Pancreas (tissue), 10 donors: ENCODE measurements around the gene COL13A1. TPM values are rescaled to one million over a fixed set of nuclear protein-coding genes. Genes with fewer than 3 reads are reported as not detected.

Experiments used
- ATAC-seq, 4 donors: fragments of 200-7000 bp; cut with Tn5 transposase; one replicate each; pipeline versions ENCODE4 v1.8.0 to v1.9.1; 2020; ENCODE audit warnings: mild to moderate bottlenecking in 4 of 4, moderate library complexity in 4 of 4
- DNase-seq, 6 donors: peaks; one replicate each; pipeline ENCODE4 v3.0.0-alpha.2; 2020
- FAIRE-seq: peaks from 2 replicates; lab custom pipeline; 2012; peaks lifted over from hg19 to GRCh38; lab: Jason Lieb, UNC
- H3K27ac ChIP-seq, 4 donors: fragments of 200-600 bp; sonication (generic); 1 replicate in 3 of 4; 2 replicates in 1 of 4; pipeline versions ENCODE4 v1.5.0 to v1.8.0; 2020
- H3K27me3 ChIP-seq, 4 donors: fragments of 200-600 bp; one replicate each; pipeline ENCODE4 v1.8.0; 2021
- H3K36me3 ChIP-seq, 3 donors: fragments of 200-600 bp; sonication (generic) in 1 of 3; one replicate each; pipeline versions ENCODE4 v1.5.0 to v1.8.0; 2020 to 2021
- H3K4me1 ChIP-seq, 3 donors: fragments of 200-600 bp; one replicate each; pipeline ENCODE4 v1.8.0; 2021
- H3K4me3 ChIP-seq, 4 donors: fragments of 200-600 bp; sonication (generic) in 2 of 4; one replicate each; pipeline versions ENCODE4 v1.5.0 to v1.8.0; 2020 to 2021
- H3K9me3 ChIP-seq, 4 donors: fragments of 200-600 bp; one replicate each; pipeline ENCODE4 v1.8.0; 2021
- CTCF ChIP-seq, 4 donors: fragments of 200-600 bp; sonication (generic) in 3 of 4; IDR thresholded peaks; one replicate each; pipeline versions ENCODE4 v1.5.0 to v1.8.0; 2021; ENCODE audit warnings: antibody characterized with exemption in 4 of 4
- WGBS, 2 donors: extraction: QIAGEN DNeasy Blood & Tissue Kit; methylation state at CpG; one replicate each; pipeline ENCODE4 v1.1.7; 2013; 5-methylcytosine and 5-hydroxymethylcytosine counted together
- intact Hi-C, 3 donors: fragments of 100-400 bp; cut with DNase I; formaldehyde crosslinking; loops; one replicate each; pipeline versions ENCODE4 v1.11.1 to v1.14.2; 2022
- polyA plus RNA-seq, 2 donors: library from polyadenylated mRNA; stranded (reverse); fragments of 200-250 nt; gene quantifications; one replicate each; pipeline ENCODE4 v1.2.3, GENCODE V29; 2013
- total RNA-seq, 6 donors: library from RNA; stranded (reverse); fragmentation: NEBNext Ultra II Directional in 4 of 6; extraction: Animal tissue kit (Norgen Biotek cat#: 25700) in 4 of 6; gene quantifications; one replicate each; pipeline versions ENCODE4 v1.2.1 to v1.2.4, GENCODE V29; 2021 to 2023
- donor health status: healthy with polysubstance abuse.
- donor health status: DM: no; HTN: no; CAD: no; lungs with moderate emphysema.
- donor health status: DM: no; HTN: no; CAD: no.
- donor health status: control.
- donor health status: control.
- donor health status: Bipolar disorder and iron deficiency.
- donor health status: DM: yes; HTN: yes; CAD: no.
- donor health status: DM: no; HTN: no; CAD: no.
- donor health status: DM: no; HTN: no; CAD: no.
- donor health status: DM: yes; HTN: yes; CAD: no.

Gene COL13A1
- total and polyA plus RNA-seq, 8 donors, result 0.35 to 11.7 (median 0.92) TPM

- no peaks in the 10 kb centered on the region for H3K27me3 ChIP-seq
- no peak for FAIRE-seq
- no peak for ATAC-seq
- H3K36me3 ChIP-seq, result no peaks in the 10 kb centered on the region
- DNase-seq, result peak in 1 of 6 donors; percentile 10
- no peaks in the 10 kb centered on the region for H3K9me3 ChIP-seq
- TF ChIP-seq CTCF (IDR thresholded peaks at IDR 0.05), result no peak
- H3K4me1 ChIP-seq, result no peaks in the 10 kb centered on the region
- 71 to 84% methylated on average over 9 of the region's 9 CpGs for WGBS, 2 donors
- no peak overlapping the region for H3K4me3 ChIP-seq
- intact Hi-C loops, result no loop called here
- H3K27ac ChIP-seq, result no peak overlapping the region
Observed at GRCh38 chr10:69871074-69871473, 69.4 kb downstream of the COL13A1 start.

- DNase-seq (no peak), ATAC-seq (no peak), FAIRE-seq (no peak)
- Histone ChIP-seq H3K27me3 (no peaks in the 10 kb centered on the region), H3K4me3 (no peak overlapping the region), H3K36me3 (no peaks in the 10 kb centered on the region), H3K4me1 (no peaks in the 10 kb centered on the region), H3K9me3 (no peaks in the 10 kb centered on the region), H3K27ac (no peak overlapping the region)
- intact Hi-C loops, result no loop called here
- 55 to 57% methylated on average over 2 of the region's 2 CpGs for WGBS, 2 donors
- TF ChIP-seq CTCF (IDR thresholded peaks at IDR 0.05), result no peak
Observed at GRCh38 chr10:69872323-69872722, 70.6 kb downstream of the COL13A1 start.

- DNase-seq, result no peak
- Histone ChIP-seq H3K4me1 (no peaks in the 10 kb centered on the region), H3K27me3 (no peaks in the 10 kb centered on the region), H3K27ac (no peak overlapping the region), H3K4me3 (no peak overlapping the region), H3K36me3 (no peaks in the 10 kb centered on the region), H3K9me3 (no peaks in the 10 kb centered on the region)
- intact Hi-C loops, result no loop called here
- TF ChIP-seq CTCF (IDR thresholded peaks at IDR 0.05), result no peak
- no peak for FAIRE-seq
- no peak for ATAC-seq
- WGBS, 2 donors, result 74 to 81% methylated on average over 4 of the region's 4 CpGs
Observed at GRCh38 chr10:69873135-69873639, 71.5 kb downstream of the COL13A1 start.

- WGBS, 2 donors, result 54 to 80% methylated on average over 6 of the region's 6 CpGs
- no peaks in the 10 kb centered on the region for H3K27me3 ChIP-seq
- no peak for TF ChIP-seq CTCF (IDR thresholded peaks at IDR 0.05)
- intact Hi-C loops, result no loop called here
- H3K4me1 ChIP-seq, result no peaks in the 10 kb centered on the region
- ATAC-seq (no peak), FAIRE-seq (no peak), DNase-seq (no peak)
- H3K4me3 ChIP-seq, result no peak overlapping the region
- no peak overlapping the region for H3K27ac ChIP-seq
- no peaks in the 10 kb centered on the region for H3K36me3 ChIP-seq
- H3K9me3 ChIP-seq, result no peaks in the 10 kb centered on the region
Observed at GRCh38 chr10:69874449-69874848, 72.7 kb downstream of the COL13A1 start.

GRCh38 chr10:69875856-69876255, 74.2 kb downstream of the COL13A1 start:
- H3K9me3 ChIP-seq, result no peaks in the 10 kb centered on the region
- intact Hi-C loops, result no loop called here
- FAIRE-seq, result no peak
- no peaks in the 10 kb centered on the region for H3K27me3 ChIP-seq
- no peak overlapping the region for H3K27ac ChIP-seq
- no peaks in the 10 kb centered on the region for H3K36me3 ChIP-seq
- no peak for TF ChIP-seq CTCF (IDR thresholded peaks at IDR 0.05)
- H3K4me1 ChIP-seq, result no peaks in the 10 kb centered on the region
- ATAC-seq, result no peak
- WGBS, 2 donors, result 77 to 78% methylated on average over 4 of the region's 4 CpGs
- no peak for DNase-seq
- H3K4me3 ChIP-seq, result no peak overlapping the region
